BE2C (cell line): Measurements from ENCODE around the gene GCNT1.
"Not testable (repeated sequence)": the region's sequence is repeated elsewhere in the genome, so short reads cannot be mapped to it uniquely, and the experiment has no call there.

Source experiments
- DNase-seq: peaks from one replicate; pipeline ENCODE4 v3.0.0-alpha.2; 2020
- H3K27me3 ChIP-seq: fragments of 250-450 bp; sonication (Bioruptor Pico); 2 replicates; pipeline ENCODE4 v1.5.1; 2020; ENCODE audit warnings: mild to moderate bottlenecking
- H3K36me3 ChIP-seq: fragments of 250-450 bp; sonication (Bioruptor Pico); 2 replicates; pipeline ENCODE4 v1.5.1; 2020; ENCODE audit warnings: mild to moderate bottlenecking
- H3K4me1 ChIP-seq: fragments of 250-450 bp; sonication (Bioruptor Pico); 2 replicates; pipeline ENCODE4 v1.5.1; 2020
- H3K4me3 ChIP-seq: 2 replicates; pipeline ENCODE4 v1.5.1; 2011; ENCODE audit warnings: low read depth, low read length
- H3K9me3 ChIP-seq: fragments of 250-450 bp; sonication (Bioruptor Pico); 2 replicates; pipeline ENCODE4 v1.5.1; 2020
- TF ChIP-seq, protein P1 (sequence below): IDR thresholded peaks from 2 replicates; pipeline ENCODE4 v1.5.1; 2012; ENCODE audit warnings: mild to moderate bottlenecking, low read depth, low read length

Gene GCNT1

DNA sequence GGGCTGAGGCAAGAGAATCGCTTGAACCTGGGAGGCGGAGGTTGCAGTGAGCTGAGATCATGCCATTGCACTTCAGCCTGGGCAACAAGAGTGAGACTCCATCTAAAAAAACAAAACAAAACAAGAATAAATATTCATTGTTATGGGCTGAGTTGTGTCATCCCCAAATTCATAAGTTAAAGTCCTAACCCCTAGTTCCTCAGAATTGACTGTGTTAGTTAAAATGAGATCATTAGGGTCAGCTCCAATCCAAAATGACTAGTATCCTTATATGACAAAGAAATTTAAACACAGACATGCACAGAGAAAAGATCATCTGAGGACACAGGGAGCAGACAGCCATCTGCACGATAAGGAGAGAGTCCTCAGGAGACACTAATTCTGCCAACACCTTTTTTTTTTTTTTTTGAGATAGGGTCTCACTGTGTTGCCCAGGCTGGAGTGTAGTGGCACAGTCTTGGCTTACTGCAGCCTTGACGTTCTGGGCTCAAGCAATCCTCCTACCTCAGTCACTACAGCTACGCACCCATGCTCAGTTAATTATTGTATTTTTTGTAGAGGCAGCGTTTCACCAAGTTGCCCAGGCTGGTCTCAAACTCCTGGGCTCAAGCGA lies 32.1 kb upstream of the GCNT1 start:
- no peak for DNase-seq
- no peaks in the 10 kb centered on the region for H3K27me3 ChIP-seq
- TF ChIP-seq, protein P1, sequence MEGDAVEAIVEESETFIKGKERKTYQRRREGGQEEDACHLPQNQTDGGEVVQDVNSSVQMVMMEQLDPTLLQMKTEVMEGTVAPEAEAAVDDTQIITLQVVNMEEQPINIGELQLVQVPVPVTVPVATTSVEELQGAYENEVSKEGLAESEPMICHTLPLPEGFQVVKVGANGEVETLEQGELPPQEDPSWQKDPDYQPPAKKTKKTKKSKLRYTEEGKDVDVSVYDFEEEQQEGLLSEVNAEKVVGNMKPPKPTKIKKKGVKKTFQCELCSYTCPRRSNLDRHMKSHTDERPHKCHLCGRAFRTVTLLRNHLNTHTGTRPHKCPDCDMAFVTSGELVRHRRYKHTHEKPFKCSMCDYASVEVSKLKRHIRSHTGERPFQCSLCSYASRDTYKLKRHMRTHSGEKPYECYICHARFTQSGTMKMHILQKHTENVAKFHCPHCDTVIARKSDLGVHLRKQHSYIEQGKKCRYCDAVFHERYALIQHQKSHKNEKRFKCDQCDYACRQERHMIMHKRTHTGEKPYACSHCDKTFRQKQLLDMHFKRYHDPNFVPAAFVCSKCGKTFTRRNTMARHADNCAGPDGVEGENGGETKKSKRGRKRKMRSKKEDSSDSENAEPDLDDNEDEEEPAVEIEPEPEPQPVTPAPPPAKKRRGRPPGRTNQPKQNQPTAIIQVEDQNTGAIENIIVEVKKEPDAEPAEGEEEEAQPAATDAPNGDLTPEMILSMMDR = no peak
- H3K36me3 ChIP-seq = no peaks in the 10 kb centered on the region
- no peaks in the 10 kb centered on the region for H3K9me3 ChIP-seq
- no peak overlapping the region for H3K4me3 ChIP-seq
- H3K4me1 ChIP-seq = no peaks in the 10 kb centered on the region

DNA sequence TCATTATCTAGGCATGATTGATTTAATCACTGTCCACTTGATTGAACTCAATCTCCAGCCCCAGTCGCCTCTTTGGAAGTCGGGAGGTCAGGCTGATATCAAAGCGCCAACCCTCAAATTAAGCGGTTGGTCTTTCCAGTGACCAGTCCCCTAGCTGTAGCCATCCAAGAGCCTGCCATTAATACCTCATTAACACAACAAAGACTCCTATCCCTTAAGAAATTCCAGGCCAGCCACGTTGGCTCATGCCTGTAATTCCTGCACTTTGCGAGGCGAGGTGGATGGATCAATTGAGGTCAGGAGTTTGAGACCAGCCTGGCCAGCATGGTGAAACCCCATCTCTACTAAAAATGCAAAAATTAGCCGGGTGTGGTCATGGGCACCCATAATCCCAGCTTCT lies 27.4 kb upstream of the GCNT1 start:
- DNase-seq = no peak
- no peaks in the 10 kb centered on the region for H3K36me3 ChIP-seq

DNA sequence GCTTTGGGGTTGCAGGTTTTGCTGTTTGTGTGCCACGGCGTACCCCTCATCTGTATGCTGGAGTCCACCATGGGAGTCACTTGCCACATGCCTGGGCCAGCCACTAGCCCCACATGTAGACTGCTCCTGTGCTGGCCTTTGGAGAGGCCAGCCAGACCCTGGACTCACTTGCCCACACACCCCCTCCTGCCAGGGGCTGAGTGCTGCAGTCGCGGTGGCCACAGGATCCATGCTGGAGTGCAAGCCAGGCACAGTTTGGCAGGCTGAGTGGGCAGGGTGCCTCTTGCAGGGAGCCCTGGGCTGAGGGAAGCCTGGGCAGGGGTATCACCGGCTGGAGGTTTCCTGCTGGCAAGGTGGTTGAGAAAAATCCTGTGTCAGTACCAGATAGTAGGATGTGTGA lies 25.6 kb upstream of the GCNT1 start:
- H3K4me3 ChIP-seq = no peak overlapping the region
- TF ChIP-seq, protein P1 = no peak
- no peak for DNase-seq

More for the DNA sequence above, 27.4 kb upstream of the GCNT1 start:
- Histone ChIP-seq H3K27me3 (no peaks in the 10 kb centered on the region), H3K4me3 (no peak overlapping the region), H3K9me3 (no peaks in the 10 kb centered on the region), H3K4me1 (no peaks in the 10 kb centered on the region)
- TF ChIP-seq, protein P1 = no peak

DNA sequence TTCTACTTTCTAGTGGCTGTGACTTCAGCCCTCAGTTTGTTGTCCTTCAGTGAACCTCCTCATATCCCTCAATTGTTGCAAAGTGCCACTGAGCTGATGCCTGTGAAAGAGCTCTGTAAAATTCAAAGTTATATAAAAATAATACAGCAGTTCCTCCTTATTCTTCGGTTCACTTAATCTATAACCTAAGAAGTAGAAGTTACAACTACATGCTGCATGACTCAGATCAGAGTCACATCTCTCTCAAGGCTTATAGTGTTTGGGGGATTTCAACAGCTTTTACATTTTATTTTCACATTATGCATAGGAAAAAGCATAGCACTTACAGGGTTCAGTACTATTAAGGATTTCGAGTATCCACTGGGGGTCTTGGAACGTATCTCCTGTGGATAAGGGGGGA lies 25.1 kb upstream of the GCNT1 start:
- no peak for DNase-seq
- H3K4me3 ChIP-seq = no peak overlapping the region
- TF ChIP-seq, protein P1 = no peak

More for the DNA sequence above, 25.6 kb upstream of the GCNT1 start:
- Histone ChIP-seq H3K36me3 (no peaks in the 10 kb centered on the region), H3K27me3 (no peaks in the 10 kb centered on the region), H3K9me3 (no peaks in the 10 kb centered on the region), H3K4me1 (no peaks in the 10 kb centered on the region)

DNA sequence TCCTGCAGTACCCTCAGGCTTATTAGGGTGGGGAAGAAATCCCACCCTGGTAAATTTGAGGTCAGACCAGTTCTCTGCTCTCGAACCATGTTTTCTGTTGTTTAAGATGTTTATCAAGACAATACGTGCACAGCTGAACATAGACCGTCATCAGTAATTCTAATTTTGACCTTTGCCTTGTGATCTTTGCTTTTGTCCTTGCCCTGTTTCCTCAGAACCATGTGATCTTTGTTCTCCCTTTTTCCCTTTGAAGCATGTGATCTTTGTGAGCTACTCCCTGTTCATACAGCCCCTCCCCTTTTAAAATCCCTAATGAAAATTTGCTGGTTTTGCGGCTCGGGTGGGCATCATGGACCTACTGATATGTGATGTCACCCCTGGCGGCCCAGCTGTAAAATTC lies 24.1 kb upstream of the GCNT1 start:
- not testable (repeated sequence) for DNase-seq, H3K36me3 ChIP-seq, H3K27me3 ChIP-seq, H3K9me3 ChIP-seq, H3K4me3 ChIP-seq, H3K4me1 ChIP-seq

More for the DNA sequence above, 25.1 kb upstream of the GCNT1 start:
- no peaks in the 10 kb centered on the region for H3K9me3 ChIP-seq
- H3K27me3 ChIP-seq = no peaks in the 10 kb centered on the region
- no peaks in the 10 kb centered on the region for H3K36me3 ChIP-seq
- H3K4me1 ChIP-seq = no peaks in the 10 kb centered on the region

DNA sequence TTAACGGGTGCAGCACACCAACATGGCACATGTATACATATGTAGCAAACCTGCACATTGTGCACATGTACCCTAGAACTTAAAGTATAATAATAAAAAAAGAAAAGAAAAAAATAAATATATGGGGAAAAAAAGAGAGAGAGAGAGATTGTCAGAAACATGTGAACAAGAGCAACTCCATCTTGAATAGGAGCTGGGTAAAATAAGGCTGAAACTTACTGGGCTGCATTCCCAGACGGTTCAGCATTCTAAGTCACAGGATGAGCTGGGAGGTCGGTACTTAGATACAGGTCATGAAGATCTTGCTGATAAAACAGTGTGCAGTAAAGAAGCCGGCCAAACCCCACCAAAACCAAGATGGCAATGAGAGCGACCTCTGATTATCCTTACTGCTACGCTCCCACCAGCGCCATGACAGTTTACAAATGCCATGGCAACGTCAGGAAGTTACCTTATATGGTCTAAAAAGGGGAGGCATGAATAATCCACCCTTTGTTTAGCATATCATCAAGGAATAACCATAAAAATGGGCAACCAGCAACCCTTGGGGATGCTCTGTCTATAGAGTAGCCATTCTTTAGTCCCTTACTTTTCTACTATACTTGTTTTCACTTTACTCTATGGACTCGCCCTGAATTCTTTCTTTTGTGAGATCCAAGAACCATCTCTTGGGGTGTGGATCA lies 21.8 kb upstream of the GCNT1 start:
- H3K9me3 ChIP-seq, H3K27me3 ChIP-seq, H3K4me1 ChIP-seq, H3K36me3 ChIP-seq, DNase-seq, H3K4me3 ChIP-seq: not testable (repeated sequence)

DNA sequence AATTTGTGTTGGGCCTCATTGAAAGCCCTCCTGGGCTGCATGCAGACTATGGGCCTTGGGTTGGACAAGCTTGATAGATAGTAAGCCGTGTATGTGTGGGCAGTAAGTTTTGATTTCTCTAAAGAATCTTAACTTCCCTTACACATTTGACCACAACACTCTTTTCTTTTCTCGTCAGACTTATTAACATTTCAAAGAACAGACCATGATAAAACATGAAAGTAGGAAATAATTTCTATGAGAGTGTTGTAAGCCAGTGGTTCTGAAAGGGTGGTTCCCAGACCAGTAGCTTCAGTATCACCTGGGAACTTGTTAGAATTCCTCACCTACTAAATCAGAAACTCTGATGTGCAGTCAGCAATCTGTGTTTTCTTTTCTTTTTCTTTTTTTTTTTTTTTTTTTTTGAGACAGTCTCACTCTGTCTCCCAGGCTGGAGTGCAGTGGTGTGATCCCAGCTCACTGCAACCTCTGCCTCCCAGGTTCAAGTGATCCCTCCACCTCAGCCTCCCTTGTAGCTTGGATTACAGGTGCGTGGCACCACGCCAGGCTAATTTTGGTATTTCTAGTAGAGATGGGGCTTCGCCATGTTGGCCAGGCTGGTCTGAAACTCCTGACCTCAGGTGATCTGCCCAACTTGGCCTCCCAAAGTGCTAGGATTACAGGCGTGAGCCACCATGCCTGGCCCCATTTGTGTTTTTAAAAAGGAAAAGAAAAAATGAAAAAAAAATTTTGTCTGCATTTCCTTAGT lies 20.0 kb upstream of the GCNT1 start:
- no peak for DNase-seq
- H3K27me3 ChIP-seq = no peaks in the 10 kb centered on the region
- no peaks in the 10 kb centered on the region for H3K36me3 ChIP-seq
- H3K9me3 ChIP-seq = no peaks in the 10 kb centered on the region
- no peak overlapping the region for H3K4me3 ChIP-seq
- H3K4me1 ChIP-seq = no peaks in the 10 kb centered on the region; the same call in 1 of the 2 replicates
- TF ChIP-seq, protein P1 = no peak
